Panc1 (cell line): Measurements from ENCODE around the gene PDK4. TPM values are rescaled to one million over a fixed set of nuclear protein-coding genes. Genes with fewer than 3 reads are reported as not detected.

ENCODE experiments used
- ATAC-seq: fragments of 200-7000 bp; cut with Tn5 transposase; 2 replicates; pipeline ENCODE4 v1.9.1; 2020; ENCODE audit warnings: mild to moderate bottlenecking, moderate library complexity
- BruUV-seq: library from RNA; stranded (reverse); fragments of 400-500 nt; replicated peaks from 2 replicates; lab custom pipeline; 2021; lab: Mats Ljungman, UMichigan
- CTCF ChIA-PET: fragments of 300-600 bp; sonication (Branson Sonifier 250); formaldehyde crosslinking; loops from one replicate; lab custom pipeline; 2022; ENCODE audit warnings: antibody characterized with exemption; lab: Charles Lee
- POLR2A ChIA-PET: fragments of 300-600 bp; sonication (Branson Sonifier 250); formaldehyde crosslinking; loops from one replicate; lab custom pipeline; 2022; ENCODE audit warnings: antibody characterized with exemption; lab: Charles Lee
- DNase-seq: peaks from one replicate; pipeline ENCODE4 v3.0.0-alpha.2; 2010; ENCODE audit warnings: low read depth, low spot score
- H3K27ac ChIP-seq: 2 replicates; pipeline ENCODE4 v1.5.1; 2011; ENCODE audit warnings: mild to moderate bottlenecking, low read length, inconsistent platforms
- H3K27me3 ChIP-seq: fragments of 200-500 bp; sonication (Bioruptor generic); 2 replicates; pipeline ENCODE4 v1.6.0; 2014; ENCODE audit warnings: low read length, inconsistent platforms; ENCODE audit not compliant: control insufficient read depth, insufficient read depth
- H3K36me3 ChIP-seq: fragments of 200-500 bp; sonication (Bioruptor generic); 2 replicates; pipeline ENCODE4 v1.5.1; 2014; ENCODE audit warnings: inconsistent platforms, mild to moderate bottlenecking, low read length, moderate library complexity; ENCODE audit not compliant: control insufficient read depth, insufficient read depth
- H3K4me1 ChIP-seq: 2 replicates; pipeline ENCODE4 v1.5.1; 2011; ENCODE audit warnings: inconsistent platforms, mild to moderate bottlenecking, low read length, moderate library complexity; ENCODE audit not compliant: control insufficient read depth, insufficient read depth
- H3K4me3 ChIP-seq, 2 experiments: 2 replicates each; pipeline ENCODE4 v1.5.1; 2011 to 2012; ENCODE audit warnings: low read depth in 2 of 2, low read length in 2 of 2, mild to moderate bottlenecking in 2 of 2, inconsistent platforms in 1 of 2, moderate library complexity in 1 of 2
- H3K9me3 ChIP-seq: fragments of 200-500 bp; sonication (Bioruptor generic); 2 replicates; pipeline ENCODE4 v1.5.1; 2014; ENCODE audit warnings: low read depth, mild to moderate bottlenecking, inconsistent platforms, low read length, moderate library complexity; ENCODE audit not compliant: control insufficient read depth, insufficient read depth
- POLR2AphosphoS5 ChIP-seq: IDR thresholded peaks from 2 replicates; pipeline ENCODE4 v1.6.1; 2012; ENCODE audit warnings: mild to moderate bottlenecking, low read depth, low read length, moderate library complexity
- SIN3A ChIP-seq: IDR thresholded peaks from 2 replicates; pipeline ENCODE4 v1.6.1; 2012; ENCODE audit warnings: low read depth, mild to moderate bottlenecking, low read length, moderate library complexity, borderline replicate concordance; ENCODE audit not compliant: insufficient read depth
- TCF7L2 ChIP-seq: IDR thresholded peaks from 2 replicates; pipeline ENCODE4 v1.6.1; 2011; ENCODE audit warnings: mild to moderate bottlenecking, low read depth, low read length, inconsistent platforms
- in situ Hi-C: cut with HindIII; loops from 2 replicates; pipeline ENCODE4 v1.10.0; 2016; ENCODE audit warnings: low sequenced_read_pairs, low pct_unique_long_range_greater_than_20kb
- intact Hi-C: fragments of 100-400 bp; cut with micrococcal nuclease; formaldehyde crosslinking; loops from one replicate; pipeline ENCODE4 v1.10.0; 2022; ENCODE audit not compliant: unreplicated experiment
- total RNA-seq: library from RNA; stranded (reverse); gene quantifications from one replicate; pipeline ENCODE4 v1.2.1, GENCODE V29; 2021; ENCODE audit not compliant: unreplicated experiment
- TF ChIP-seq, protein P1 (sequence below), 2 experiments: IDR thresholded peaks; 2 replicates each; pipeline ENCODE4 v1.6.1; 2011 to 2012; ENCODE audit warnings: low read depth in 2 of 2, control low read depth in 1 of 2, low read length in 1 of 2, mild to moderate bottlenecking in 1 of 2, moderate library complexity in 1 of 2; ENCODE audit not compliant: insufficient read depth in 1 of 2
- TF ChIP-seq, protein P2 (sequence below): fragments of 450-650 bp; IDR thresholded peaks from 2 replicates; pipeline ENCODE4 v1.5.1; 2017; ENCODE audit warnings: mild to moderate bottlenecking

Gene PDK4
- total RNA-seq, 1 experiment from 2014 or later, result 1.4 TPM

DNA sequence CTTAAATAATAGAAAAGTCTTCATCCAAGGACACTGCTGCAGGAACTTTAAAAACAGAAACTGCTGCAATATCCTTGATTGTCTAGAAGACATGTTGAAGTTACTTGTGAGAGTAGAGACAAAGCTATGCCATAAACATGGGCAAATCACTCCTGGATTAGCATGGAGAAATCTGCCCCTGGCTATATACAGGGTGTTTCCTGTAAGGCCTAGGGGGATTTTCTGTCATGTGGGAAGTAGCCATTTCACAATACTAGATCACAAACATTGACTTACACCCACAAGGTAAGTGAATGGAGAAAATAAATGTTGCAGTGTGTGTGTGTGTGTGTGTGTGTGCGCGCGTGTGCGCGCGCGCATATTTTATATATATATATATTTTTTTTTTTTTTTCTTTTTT, 35.2 kb upstream of the PDK4 start:
- intact Hi-C loops (no loop called here), in situ Hi-C loops (no loop called here)
- no peaks in the 10 kb centered on the region for H3K36me3 ChIP-seq
- no peak overlapping the region for H3K4me3 ChIP-seq
- no peak overlapping the region for H3K27ac ChIP-seq
- BruUV-seq, result no TSS peak
- H3K9me3 ChIP-seq, result no peaks in the 10 kb centered on the region
- H3K27me3 ChIP-seq, result no peaks in the 10 kb centered on the region
- DNase-seq (no peak), ATAC-seq (no peak)
- CTCF ChIA-PET, result no interaction called here
- TF ChIP-seq, protein P1, sequence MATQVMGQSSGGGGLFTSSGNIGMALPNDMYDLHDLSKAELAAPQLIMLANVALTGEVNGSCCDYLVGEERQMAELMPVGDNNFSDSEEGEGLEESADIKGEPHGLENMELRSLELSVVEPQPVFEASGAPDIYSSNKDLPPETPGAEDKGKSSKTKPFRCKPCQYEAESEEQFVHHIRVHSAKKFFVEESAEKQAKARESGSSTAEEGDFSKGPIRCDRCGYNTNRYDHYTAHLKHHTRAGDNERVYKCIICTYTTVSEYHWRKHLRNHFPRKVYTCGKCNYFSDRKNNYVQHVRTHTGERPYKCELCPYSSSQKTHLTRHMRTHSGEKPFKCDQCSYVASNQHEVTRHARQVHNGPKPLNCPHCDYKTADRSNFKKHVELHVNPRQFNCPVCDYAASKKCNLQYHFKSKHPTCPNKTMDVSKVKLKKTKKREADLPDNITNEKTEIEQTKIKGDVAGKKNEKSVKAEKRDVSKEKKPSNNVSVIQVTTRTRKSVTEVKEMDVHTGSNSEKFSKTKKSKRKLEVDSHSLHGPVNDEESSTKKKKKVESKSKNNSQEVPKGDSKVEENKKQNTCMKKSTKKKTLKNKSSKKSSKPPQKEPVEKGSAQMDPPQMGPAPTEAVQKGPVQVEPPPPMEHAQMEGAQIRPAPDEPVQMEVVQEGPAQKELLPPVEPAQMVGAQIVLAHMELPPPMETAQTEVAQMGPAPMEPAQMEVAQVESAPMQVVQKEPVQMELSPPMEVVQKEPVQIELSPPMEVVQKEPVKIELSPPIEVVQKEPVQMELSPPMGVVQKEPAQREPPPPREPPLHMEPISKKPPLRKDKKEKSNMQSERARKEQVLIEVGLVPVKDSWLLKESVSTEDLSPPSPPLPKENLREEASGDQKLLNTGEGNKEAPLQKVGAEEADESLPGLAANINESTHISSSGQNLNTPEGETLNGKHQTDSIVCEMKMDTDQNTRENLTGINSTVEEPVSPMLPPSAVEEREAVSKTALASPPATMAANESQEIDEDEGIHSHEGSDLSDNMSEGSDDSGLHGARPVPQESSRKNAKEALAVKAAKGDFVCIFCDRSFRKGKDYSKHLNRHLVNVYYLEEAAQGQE (IDR thresholded peaks at IDR 0.05; ENCODE audit: insufficient read depth in 1 of 2, low read depth in 2 of 2, low read length in 1 of 2), result no peak
- no peak for TF ChIP-seq TCF7L2
- H3K4me1 ChIP-seq, result no peaks in the 10 kb centered on the region
- POLR2A ChIA-PET, result no interaction called here

DNA sequence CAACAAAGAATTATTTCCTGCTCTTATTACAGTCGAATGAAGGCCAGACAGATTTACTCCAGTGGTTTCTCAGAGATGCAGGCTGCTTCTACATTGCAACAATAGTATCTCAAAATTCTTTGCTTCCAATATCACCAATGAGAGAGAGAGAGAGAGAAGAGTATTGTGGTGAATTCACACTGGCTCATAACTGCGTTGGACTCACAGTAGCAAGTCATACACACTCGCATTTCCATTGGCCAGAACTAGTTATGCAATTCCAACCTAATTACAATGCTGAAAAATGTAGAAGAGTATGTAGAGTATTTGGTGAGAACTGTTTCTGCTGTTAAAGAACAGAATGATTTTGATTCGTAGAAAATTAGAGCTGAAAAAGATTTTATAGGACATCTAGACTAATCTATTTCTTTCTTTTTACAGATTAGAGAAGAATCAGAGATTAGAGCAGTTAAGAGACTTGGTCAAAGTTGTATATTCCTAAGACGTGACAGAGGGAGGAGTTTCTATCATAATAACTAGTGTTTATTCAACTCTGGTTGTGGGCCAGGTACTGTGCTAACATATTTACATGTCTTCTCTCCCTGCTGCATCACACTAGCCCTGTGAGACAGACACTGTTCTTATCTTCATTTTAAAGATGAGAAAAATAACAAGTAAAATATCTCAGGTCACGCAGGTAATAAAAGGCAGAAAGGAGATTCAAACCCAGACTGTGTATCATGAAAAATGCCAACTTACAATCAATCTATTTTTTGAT, 34.6 kb upstream of the PDK4 start:
- in situ Hi-C loops, result no loop called here
- Histone ChIP-seq H3K4me1 (no peaks in the 10 kb centered on the region), H3K9me3 (no peaks in the 10 kb centered on the region), H3K27ac (no peak overlapping the region), H3K27me3 (no peaks in the 10 kb centered on the region), H3K4me3 (no peak overlapping the region), H3K36me3 (no peaks in the 10 kb centered on the region)
- no TSS peak for BruUV-seq
- intact Hi-C loops, result no loop called here
- DNase-seq (no peak), ATAC-seq (no peak)
- no peak for TF ChIP-seq SIN3A
- TF ChIP-seq TCF7L2, result no peak
- POLR2A ChIA-PET, result no interaction called here
- CTCF ChIA-PET, result no interaction called here

DNA sequence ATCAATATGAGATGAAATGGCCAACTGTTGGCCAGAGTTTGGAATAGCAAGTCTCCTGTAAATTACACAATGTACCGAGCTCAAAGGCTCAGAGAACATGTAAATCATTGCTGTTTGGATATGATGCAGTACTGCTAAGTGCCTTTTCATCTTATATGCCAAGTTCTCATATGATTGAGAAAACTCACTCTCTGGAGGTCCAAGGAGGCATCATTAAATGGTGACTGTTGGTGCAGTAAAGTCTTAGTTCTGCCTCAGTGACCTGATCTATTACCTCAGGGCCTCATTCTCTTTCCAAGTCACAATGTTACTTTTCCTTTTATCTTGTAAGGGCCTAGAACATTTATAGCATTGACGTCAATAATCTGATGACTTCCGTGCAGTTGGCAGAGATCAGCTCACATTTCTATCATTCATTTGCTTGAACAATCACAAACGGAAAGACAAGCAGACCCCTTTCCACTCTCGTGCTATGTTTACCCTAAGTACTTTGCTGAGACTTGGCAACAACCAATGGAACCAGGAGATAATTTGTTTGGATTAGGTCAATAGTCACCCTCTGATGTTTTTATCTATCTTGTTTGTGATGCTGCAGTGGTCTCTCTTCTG, 32.6 kb upstream of the PDK4 start:
- in situ Hi-C loops, result no loop called here
- ChIA-PET CTCF (no interaction called here), POLR2A (no interaction called here)
- Histone ChIP-seq H3K27ac (no peak overlapping the region), H3K36me3 (no peaks in the 10 kb centered on the region), H3K4me3 (no peak overlapping the region), H3K4me1 (no peaks in the 10 kb centered on the region), H3K9me3 (no peaks in the 10 kb centered on the region), H3K27me3 (no peaks in the 10 kb centered on the region)
- no peak for ATAC-seq
- TF ChIP-seq, protein P1 (IDR thresholded peaks at IDR 0.05; ENCODE audit: insufficient read depth in 1 of 2, low read depth in 2 of 2, low read length in 1 of 2), result no peak
- TF ChIP-seq, protein P2, sequence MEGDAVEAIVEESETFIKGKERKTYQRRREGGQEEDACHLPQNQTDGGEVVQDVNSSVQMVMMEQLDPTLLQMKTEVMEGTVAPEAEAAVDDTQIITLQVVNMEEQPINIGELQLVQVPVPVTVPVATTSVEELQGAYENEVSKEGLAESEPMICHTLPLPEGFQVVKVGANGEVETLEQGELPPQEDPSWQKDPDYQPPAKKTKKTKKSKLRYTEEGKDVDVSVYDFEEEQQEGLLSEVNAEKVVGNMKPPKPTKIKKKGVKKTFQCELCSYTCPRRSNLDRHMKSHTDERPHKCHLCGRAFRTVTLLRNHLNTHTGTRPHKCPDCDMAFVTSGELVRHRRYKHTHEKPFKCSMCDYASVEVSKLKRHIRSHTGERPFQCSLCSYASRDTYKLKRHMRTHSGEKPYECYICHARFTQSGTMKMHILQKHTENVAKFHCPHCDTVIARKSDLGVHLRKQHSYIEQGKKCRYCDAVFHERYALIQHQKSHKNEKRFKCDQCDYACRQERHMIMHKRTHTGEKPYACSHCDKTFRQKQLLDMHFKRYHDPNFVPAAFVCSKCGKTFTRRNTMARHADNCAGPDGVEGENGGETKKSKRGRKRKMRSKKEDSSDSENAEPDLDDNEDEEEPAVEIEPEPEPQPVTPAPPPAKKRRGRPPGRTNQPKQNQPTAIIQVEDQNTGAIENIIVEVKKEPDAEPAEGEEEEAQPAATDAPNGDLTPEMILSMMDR, result no peak
- TF ChIP-seq SIN3A, result no peak
- no peak for TF ChIP-seq TCF7L2
- no peak for TF ChIP-seq POLR2AphosphoS5
- intact Hi-C loops, result no loop called here
- no TSS peak for BruUV-seq
- no peak for DNase-seq
